ENCODE data around the gene LRRN4CL. TPM values are rescaled to one million over a fixed set of nuclear protein-coding genes. Genes with fewer than 3 reads are reported as not detected.
A peak's percentile ranks its signal among the peaks of the same experiment; 100 is the strongest.

The LRRN4CL gene
- total and polyA plus RNA-seq, 2 of the 8 experiments (the other 6 are each of a cell fraction or from before 2014, with no cell fraction given), result 0.05 to 0.26 TPM

DNA sequence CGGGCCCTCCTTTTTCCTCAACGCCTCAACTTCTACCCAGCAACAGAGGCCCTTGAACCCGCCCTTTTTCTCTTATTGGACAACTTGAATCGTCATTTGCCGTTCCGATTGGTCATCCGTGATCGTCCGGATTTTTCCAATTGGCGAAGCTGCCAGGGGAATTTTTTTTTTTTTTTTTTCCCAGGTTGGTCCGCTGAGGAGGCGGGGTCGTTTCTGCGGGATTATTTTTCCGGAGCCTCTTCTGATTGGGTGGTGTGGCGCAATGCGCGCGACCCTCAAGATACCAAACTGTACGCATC, 38.5 kb upstream of the LRRN4CL start (continued):
- TF ChIP-seq, protein P1, sequence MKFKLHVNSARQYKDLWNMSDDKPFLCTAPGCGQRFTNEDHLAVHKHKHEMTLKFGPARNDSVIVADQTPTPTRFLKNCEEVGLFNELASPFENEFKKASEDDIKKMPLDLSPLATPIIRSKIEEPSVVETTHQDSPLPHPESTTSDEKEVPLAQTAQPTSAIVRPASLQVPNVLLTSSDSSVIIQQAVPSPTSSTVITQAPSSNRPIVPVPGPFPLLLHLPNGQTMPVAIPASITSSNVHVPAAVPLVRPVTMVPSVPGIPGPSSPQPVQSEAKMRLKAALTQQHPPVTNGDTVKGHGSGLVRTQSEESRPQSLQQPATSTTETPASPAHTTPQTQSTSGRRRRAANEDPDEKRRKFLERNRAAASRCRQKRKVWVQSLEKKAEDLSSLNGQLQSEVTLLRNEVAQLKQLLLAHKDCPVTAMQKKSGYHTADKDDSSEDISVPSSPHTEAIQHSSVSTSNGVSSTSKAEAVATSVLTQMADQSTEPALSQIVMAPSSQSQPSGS (IDR thresholded peaks at IDR 0.05; ENCODE audit: low read length), result no peak
- no peak for TF ChIP-seq SUZ12 (IDR thresholded peaks at IDR 0.05; ENCODE audit: low read length)
- no peak for TF ChIP-seq ASH2L (IDR thresholded peaks at IDR 0.05; ENCODE audit: low read length)
- TF ChIP-seq POLR2AphosphoS5 (IDR thresholded peaks at IDR 0.05; ENCODE audit: low read depth, low read length), result no peak
- no peak for TF ChIP-seq RXRA (IDR thresholded peaks at IDR 0.05; ENCODE audit: insufficient read depth, low read depth, low read length)
- TF ChIP-seq SIRT6 (IDR thresholded peaks at IDR 0.05; ENCODE audit: low read length), result no peak
- TF ChIP-seq, protein P2, sequence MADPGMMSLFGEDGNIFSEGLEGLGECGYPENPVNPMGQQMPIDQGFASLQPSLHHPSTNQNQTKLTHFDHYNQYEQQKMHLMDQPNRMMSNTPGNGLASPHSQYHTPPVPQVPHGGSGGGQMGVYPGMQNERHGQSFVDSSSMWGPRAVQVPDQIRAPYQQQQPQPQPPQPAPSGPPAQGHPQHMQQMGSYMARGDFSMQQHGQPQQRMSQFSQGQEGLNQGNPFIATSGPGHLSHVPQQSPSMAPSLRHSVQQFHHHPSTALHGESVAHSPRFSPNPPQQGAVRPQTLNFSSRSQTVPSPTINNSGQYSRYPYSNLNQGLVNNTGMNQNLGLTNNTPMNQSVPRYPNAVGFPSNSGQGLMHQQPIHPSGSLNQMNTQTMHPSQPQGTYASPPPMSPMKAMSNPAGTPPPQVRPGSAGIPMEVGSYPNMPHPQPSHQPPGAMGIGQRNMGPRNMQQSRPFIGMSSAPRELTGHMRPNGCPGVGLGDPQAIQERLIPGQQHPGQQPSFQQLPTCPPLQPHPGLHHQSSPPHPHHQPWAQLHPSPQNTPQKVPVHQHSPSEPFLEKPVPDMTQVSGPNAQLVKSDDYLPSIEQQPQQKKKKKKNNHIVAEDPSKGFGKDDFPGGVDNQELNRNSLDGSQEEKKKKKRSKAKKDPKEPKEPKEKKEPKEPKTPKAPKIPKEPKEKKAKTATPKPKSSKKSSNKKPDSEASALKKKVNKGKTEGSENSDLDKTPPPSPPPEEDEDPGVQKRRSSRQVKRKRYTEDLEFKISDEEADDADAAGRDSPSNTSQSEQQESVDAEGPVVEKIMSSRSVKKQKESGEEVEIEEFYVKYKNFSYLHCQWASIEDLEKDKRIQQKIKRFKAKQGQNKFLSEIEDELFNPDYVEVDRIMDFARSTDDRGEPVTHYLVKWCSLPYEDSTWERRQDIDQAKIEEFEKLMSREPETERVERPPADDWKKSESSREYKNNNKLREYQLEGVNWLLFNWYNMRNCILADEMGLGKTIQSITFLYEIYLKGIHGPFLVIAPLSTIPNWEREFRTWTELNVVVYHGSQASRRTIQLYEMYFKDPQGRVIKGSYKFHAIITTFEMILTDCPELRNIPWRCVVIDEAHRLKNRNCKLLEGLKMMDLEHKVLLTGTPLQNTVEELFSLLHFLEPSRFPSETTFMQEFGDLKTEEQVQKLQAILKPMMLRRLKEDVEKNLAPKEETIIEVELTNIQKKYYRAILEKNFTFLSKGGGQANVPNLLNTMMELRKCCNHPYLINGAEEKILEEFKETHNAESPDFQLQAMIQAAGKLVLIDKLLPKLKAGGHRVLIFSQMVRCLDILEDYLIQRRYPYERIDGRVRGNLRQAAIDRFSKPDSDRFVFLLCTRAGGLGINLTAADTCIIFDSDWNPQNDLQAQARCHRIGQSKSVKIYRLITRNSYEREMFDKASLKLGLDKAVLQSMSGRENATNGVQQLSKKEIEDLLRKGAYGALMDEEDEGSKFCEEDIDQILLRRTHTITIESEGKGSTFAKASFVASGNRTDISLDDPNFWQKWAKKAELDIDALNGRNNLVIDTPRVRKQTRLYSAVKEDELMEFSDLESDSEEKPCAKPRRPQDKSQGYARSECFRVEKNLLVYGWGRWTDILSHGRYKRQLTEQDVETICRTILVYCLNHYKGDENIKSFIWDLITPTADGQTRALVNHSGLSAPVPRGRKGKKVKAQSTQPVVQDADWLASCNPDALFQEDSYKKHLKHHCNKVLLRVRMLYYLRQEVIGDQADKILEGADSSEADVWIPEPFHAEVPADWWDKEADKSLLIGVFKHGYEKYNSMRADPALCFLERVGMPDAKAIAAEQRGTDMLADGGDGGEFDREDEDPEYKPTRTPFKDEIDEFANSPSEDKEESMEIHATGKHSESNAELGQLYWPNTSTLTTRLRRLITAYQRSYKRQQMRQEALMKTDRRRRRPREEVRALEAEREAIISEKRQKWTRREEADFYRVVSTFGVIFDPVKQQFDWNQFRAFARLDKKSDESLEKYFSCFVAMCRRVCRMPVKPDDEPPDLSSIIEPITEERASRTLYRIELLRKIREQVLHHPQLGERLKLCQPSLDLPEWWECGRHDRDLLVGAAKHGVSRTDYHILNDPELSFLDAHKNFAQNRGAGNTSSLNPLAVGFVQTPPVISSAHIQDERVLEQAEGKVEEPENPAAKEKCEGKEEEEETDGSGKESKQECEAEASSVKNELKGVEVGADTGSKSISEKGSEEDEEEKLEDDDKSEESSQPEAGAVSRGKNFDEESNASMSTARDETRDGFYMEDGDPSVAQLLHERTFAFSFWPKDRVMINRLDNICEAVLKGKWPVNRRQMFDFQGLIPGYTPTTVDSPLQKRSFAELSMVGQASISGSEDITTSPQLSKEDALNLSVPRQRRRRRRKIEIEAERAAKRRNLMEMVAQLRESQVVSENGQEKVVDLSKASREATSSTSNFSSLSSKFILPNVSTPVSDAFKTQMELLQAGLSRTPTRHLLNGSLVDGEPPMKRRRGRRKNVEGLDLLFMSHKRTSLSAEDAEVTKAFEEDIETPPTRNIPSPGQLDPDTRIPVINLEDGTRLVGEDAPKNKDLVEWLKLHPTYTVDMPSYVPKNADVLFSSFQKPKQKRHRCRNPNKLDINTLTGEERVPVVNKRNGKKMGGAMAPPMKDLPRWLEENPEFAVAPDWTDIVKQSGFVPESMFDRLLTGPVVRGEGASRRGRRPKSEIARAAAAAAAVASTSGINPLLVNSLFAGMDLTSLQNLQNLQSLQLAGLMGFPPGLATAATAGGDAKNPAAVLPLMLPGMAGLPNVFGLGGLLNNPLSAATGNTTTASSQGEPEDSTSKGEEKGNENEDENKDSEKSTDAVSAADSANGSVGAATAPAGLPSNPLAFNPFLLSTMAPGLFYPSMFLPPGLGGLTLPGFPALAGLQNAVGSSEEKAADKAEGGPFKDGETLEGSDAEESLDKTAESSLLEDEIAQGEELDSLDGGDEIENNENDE (IDR thresholded peaks at IDR 0.05; ENCODE audit: insufficient replicate concordance, low read length), result no peak
- peak; percentile 54; the same call in 1 of the 2 replicates for TF ChIP-seq CREB1 (IDR thresholded peaks at IDR 0.05)
- no peak for TF ChIP-seq EGR1 (IDR thresholded peaks at IDR 0.05; ENCODE audit: borderline replicate concordance, low read depth, low read length)
- peak; percentile 35 for TF ChIP-seq SP2 (IDR thresholded peaks at IDR 0.05; ENCODE audit: low read length)
- no peak for TF ChIP-seq ZNF274 (IDR thresholded peaks at IDR 0.05; ENCODE audit: borderline replicate concordance, extremely low read depth, low read length)
- TF ChIP-seq CEBPB (IDR thresholded peaks at IDR 0.05; ENCODE audit: low read depth, low read length), result peak; percentile 65; the same call in 1 of the 2 replicates

Data from H1 (cell line).